NCI-H526 (cell line): ENCODE measurements around the gene ZNF335.

Experiments
- DNase-seq, 2 experiments: peaks; one replicate each; lab custom pipeline; 2025; lab: John Stamatoyannopoulos, UW

ZNF335 gene

DNA sequence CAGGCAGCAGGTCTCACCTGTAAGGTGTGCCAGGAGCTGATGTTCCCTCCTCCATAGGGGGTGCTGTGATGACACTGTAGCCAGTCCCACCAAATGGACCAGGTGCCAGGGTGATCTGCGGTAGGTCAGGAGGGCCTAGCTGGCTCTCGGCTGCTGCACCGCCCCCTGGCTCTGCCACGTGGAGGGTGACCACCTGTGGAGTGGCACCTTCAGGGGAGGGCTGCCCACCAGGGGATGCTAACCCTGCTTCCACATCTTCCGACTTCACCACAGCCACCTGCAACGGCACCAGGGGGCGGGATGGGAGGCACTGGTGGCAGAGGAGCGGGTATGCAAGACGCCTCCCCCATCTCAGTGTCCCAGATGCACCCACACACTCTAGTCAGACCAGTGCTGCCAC, 18.3 kb downstream of the ZNF335 start:
- no peak for DNase-seq

DNA sequence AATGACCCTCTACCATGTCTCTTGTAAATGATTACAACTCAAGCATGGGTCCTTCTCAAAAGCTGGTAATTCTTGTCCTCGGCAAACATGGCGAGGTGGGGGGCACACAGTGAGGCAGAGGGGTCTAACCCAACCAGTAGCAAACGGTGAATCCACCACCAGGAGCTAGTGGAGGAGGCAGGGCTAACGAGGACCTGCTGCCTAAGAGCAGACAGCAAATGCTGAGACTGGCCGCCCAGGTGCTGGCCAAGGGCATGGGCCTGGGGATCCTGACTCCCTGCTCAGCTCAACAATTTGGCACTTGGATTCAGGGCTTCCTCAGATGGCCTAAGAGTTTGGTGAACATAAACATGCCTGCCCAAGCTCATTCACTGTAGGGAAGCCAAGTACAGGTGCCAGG, 19.1 kb downstream of the ZNF335 start:
- DNase-seq: no peak

DNA sequence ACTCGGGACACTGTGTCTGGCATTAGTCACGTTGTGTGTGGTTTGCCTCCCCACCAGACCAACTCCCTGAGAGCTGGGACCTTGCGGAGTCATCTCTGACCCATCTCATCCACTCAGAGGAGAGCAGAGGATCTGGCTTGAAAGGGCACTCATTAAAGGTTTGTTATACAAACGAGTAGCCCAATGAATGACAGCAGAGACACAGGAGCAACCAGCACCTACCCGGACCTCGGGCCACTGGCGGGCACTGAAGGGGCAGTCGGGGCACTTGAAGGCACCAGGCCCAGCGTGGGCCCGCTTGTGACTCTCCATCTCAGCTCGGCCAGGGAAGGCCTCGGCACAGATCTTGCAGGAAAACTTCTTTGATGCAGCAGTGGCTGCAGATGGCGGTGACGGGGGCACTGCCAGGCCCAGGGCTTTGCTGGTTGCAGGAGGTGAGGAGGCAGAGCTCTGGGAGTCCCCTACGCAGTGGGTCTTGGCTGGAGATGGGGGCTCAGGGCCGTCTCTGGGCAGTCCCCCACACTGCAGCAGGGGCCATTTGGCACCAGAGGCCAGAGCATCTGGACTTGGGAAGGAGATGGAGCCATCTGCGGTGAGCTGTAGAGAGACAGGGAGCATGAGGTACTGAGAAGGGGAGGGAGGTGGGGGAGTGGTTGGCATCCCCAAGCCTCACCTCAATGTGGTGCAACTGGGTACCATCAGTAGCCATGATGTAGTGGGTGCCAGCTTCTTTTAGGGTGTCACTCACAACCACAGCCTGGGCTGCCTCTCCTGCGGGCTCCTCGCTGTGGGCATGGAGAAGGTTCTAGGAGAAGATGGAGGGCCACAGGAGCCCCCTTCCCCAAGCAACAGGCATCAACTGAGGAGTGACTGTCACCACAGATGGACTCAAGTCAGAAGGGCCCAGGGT, 19.8 kb downstream of the ZNF335 start:
- DNase-seq: no peak

DNA sequence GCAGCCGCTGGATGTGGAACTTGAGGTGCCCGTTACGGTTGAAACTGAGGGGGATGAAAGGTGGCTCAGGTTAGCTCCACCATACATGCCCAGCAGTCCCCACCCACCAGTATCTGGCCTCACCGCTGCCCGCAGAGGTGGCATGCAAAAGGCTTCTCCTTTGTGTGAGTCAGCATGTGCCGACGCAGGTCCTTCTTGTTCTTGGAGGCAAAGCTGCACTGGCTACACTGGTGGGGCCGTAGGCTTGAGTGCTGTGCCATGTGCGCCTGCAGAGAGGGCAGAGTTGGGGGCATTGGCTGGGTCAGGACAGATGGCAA, 21.7 kb downstream of the ZNF335 start:
- DNase-seq: no peak

DNA sequence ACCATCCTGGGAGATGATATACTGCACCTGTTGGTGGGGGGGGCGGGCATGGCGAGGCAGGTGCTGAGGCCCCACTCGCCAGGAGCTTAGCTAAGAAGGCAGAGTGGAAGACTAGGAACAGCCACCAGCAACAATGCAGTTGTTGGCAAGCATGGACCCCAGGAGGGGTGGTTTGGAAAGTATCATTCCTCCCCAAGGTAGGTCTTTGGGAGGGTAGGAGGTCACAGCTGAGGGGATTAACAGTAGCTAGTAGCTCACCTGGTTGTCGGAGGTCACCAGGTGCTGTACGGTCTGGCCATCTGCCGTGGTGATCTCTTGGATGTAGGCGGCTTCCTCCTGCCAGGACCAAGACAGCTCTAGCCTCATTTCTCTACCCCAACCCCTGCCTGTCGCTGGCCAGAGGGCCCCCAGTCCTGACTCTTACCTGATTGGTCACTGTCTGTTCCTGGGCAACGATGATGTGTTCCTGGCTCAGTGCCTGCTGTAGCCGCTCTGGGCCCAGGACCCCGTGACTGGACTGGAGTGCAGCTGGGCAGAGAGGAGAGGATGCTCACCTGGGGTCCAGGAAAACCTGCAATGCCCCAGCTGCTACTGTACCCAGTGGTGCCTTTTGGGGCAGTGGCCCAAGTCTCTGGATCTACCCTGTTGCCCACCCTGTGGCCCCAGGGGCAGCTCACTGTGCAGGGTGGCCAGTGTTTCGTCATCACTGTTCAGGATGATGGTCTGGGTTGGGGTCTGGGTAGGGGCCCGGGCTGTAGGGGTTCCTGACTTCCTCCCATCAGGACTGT, 22.3 kb downstream of the ZNF335 start:
- DNase-seq: no peak

DNA sequence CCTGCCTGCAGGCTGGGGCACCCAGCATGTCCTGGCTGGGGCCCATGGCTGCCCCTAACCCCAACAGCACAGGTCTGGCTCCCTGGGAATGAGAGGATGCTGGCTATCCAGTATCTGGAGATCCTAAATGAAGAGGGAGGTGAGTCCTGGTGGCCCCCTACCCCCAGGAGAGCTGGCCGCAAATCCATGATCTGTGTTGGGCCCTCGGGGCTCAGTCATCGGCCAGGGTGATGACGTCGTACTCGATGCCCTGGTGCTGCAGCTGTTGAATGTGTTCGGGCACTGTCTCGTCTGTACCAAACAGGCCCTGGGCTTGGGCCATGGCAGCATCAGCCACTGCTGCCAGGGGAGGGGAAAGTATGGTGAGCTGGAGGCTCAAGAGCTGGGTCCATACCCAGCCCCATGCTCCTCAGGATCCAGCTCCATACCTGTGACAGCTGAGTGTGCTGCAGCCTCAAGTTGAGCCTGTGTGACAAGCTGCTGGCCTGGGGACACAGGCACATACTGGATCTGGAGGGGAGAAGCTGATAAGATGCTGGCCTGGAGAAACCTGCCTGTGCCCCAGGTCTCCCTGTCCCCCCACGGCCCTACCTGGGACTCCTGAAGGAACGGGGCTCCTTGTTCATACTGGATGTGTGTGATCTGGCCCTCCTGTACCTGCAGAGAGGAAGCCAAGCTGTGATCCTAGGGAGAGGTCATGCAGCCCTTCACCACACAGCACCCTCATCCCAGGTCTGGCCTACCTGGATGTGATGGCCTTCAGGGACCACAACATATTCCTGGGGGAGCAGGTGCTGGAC, 23.1 kb downstream of the ZNF335 start:
- DNase-seq: no peak

DNA sequence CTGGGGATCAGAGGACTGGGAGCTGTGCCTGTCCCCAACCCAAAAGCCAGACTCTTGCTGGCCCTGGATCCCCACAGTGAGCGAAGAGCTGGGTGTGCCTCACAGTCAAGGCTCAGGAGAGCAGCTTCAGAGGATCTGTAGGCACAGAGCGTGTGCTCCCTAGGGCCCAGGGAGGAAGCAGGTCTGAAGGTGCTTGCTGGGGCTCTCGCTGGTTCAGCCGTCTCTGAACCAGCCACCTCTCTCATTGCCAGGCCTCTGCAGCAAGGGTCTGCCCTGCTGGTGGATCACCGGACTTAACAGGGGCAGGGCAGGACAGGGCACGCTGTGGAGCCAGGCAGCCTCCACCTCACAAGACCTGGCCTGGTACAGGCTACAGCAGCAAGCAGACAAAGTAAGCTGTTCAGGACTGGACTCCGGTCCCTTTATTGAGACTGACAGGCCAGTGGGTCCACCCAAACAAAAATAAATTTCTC, 23.7 kb downstream of the ZNF335 start:
- DNase-seq: no peak

DNA sequence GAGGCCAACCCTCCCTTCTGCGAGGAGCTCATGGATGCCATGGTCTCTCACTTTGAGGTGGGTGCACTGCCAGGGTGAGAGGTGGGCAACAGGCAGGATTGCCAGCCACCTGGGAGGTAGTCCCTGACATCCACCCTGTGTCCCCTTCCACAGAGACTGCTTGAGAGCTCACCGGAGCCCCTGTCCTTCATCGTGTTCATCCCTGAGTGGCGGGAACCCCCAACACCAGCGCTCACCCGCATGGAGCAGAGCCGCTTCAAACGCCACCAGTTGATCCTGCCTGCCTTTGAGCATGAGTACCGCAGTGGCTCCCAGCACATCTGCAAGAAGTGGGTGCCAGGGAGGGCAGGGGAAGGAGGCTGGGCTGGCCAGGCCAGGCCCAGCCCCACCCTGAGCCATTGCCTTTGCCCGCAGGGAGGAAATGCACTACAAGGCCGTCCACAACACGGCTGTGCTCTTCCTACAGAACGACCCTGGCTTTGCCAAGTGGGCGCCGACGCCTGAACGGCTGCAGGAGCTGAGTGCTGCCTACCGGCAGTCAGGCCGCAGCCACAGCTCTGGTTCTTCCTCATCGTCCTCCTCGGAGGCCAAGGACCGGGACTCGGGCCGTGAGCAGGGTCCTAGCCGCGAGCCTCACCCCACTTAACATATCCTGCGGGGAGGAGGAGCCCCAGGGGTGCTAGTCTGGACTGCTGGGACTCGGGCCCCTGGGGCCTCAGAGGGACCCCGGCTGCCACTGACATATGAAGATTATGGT, 24.7 kb downstream of the ZNF335 start:
- DNase-seq: no peak

DNA sequence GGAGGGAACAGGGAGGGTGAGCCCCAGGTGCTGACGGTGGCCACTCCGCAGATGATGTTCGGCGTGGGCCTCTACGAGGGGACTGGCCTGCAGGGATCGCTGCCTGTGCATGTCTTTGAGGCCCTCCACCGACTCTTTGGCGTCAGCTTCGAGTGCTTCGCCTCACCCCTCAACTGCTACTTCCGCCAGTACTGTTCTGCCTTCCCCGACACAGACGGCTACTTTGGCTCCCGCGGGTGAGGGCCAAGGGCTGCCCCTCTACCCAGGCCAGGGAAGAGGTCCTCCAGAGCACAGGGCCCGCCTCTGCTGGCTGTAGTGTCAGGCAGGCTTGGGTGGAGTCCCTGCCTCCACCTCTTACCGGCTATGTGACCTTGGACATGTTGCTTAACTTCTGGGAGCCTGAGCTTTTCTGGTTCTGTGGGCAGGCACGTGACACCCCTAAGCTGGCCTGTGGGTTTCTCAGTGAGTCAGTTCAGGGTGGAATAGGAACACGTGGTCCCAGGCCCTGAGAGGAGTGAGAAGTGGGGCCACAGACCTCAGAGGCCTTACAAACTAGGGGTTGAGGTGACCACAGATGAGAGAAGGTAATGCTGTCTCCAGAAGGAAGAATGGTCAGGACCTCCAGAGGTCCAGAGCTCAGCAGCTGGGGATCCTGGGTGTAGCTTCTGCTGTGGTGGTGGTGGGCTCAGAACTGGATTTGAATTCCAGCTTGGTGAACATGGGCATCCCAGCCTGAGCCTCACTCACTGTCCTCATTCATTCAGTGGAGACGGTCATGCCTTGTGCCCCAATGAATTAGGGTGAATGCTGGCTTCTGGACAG, 25.6 kb downstream of the ZNF335 start:
- no peak for DNase-seq

DNA sequence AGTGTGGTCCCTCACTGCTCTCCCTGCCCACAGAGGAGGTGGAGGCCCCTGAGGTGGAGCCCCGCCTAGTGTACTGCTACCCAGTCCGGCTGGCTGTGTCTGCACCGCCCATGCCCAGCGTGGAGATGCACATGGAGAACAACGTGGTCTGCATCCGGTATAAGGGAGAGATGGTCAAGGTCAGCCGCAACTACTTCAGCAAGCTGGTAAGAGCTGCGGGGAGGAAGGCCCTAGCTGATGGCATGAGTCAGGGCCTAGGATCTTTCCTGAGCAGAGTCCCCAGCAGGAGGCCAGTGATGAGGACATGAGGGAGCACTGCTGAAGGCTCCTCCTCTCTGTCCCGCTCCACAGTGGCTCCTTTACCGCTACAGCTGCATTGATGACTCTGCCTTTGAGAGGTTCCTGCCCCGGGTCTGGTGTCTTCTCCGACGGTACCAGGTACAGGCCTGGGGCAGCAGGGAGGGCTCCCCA, 26.3 kb downstream of the ZNF335 start:
- no peak for DNase-seq

DNA sequence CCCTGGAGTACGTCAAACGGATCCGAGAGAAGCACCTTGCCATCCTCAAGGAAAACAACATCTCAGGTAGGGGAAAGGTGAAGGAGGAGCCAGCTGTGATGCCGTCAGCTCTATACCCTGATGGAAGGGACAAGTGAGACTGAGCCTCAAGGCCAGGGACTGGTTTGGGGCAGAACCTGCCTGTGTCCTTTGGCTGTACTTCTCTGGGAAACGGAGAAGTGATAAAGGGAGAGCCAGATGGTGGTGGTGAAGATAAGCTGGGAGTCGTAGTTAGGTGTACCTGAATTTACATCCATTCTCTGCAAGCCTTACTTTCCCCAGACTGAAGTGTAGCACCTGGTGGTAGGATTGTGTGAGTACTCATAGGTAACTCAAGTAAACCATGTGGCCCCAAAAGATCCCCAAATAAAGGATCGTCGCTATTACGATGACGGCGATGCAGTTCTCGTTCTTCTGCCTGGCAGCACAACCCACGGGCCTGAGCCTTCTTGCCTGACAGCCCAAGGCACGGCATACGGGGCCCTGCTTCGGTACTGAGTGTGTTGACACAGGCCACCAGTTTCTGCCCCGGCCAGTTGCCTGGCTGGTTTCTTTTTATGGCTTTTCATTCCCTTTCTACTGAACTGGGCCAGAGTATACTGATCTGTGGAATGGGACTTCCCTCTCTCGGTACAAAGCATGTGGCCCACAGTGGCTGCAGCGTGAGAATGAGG, 26.9 kb downstream of the ZNF335 start:
- DNase-seq: no peak

DNA sequence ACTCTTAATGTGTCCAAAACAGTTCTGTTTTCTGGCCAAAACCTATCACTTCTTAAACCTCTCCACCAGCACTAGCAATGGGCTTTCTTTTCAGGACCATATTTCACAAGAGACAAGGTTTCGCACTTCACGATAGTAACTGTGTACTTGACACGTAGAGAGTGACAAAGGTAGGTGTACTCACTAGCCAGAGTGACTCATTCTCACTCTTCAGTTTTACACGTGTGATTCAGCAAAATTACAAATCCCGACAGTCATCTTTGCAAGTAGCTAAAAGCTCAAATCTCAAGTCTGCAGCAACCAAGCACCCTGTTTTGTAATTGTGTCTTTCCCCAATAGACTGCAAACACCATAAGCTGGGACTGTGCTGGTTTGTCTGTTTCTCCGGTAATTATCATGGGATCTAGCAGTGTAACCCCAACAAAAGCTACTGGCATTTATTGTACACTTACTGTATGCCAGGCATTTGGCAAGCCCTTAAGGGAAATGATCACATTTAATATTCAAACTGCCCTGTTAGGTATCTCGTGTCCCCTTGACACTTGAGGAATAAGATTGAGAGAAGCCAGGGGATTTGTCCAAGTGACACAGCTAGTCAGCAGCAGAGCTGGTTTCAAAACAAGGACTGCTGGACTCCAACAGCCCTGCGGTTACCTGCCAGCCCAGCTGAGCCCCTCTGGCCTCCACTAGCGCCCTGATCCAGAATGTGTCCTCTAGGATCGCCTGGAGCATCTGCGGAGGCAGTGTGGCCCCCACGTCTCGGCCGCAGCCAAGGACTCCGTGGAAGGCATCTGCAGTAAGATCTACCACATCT, 27.6 kb downstream of the ZNF335 start:
- DNase-seq: no peak

DNA sequence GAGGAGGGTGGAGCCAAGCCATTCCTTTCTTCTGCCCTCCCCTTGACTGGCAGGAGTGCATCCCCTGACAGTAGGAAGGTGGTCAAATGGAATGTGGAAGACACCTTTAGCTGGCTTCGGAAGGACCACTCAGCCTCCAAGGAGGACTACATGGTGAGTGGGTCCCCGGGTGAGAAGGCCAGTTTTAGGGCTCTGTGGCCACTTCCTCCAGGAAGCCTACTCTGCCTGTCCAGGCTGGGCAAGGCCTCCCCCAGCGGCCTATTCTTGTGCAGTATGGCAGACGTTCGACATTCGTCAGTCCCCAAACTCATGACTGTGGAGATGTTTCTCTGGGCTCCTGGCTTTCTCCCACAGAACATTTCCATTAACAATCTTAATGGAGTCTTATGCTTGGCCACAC, 28.4 kb downstream of the ZNF335 start:
- no peak for DNase-seq

DNA sequence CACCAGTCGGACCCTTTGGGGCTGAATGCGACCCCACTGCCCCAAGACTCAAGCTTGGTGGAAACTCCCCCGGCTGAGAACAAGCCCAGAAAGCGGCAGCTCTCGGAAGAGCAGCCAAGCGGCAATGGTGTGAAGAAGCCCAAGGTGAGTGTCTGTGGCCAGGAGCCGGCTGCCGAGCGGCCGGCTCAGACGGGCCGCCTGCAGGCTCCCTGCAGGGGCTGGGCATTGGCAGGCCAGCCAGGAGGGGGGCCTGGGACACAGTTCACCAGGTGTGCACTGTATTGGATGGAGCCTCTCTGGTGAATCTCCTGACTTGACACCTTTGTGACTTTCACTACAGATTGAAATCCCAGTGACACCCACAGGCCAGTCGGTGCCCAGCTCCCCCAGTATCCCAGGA, 31.5 kb downstream of the ZNF335 start:
- DNase-seq: no peak

DNA sequence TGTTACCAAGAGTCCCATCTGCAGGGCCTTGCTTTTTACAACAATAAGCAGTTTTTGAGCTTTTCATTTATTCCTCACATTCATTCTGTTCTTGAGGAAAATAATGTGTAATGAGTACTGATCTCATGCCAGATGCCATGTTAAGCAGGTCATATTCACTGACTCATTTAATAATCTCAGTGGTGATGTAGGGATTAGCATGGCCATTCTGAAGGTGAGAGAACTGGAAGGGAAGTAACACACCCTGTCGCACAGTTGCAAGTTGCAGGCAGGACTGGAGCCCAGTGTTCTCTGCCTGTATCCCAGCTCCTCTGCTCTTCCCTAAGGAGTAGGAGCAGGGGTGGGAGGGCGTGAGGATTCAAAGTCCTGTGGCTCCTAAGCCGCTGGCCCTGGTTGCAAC, 31.9 kb downstream of the ZNF335 start:
- no peak for DNase-seq

DNA sequence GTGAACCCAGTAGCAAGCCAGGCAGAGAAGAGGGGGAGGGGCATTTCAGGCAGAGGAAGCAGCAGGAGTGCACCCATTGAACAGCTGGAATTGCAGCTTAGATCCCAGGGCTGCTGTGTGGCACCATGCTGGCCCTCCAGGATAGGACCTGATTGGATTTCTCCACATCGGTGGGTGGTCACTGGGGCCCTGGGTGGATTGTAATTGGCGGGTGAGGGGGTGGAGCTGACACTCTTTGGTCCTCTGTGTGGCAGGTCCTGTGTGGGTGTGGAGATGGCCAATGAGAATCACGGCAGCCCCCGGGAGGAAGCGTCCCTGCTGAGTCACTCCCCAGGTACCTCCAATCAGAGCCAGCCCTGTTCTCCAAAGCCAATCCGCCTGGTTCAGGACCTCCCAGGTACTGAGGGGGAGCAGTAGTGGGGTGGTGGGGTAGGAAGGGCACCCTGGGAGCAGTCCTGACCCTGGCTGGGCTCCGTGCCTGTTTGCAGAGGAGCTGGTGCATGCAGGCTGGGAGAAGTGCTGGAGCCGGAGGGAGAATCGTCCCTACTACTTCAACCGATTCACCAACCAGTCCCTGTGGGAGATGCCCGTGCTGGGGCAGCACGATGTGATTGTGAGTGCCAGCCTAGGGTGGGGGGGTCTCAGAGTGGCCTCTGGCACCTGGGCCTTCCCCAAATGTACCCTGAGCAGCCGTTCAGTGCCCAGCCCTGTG, 33.1 kb downstream of the ZNF335 start:
- DNase-seq: no peak

DNA sequence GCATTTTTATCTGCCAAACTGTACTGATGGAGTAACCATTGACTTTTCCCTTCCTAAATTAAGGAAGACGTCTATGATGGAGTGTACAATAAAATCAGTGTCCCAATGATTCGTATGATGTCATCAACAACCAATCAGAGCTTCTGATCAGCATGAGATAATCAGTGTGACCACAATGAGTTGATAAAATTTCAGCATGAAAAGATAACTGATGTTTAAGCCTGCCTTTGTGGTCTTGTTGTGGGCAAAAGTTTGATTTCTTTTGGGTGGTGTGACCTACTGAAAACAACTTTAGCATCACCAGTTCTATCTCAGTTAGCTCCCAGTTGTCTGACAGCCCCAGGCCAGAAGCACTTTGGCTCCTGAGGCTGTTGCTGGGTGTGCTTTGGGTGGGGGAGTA, 34.2 kb downstream of the ZNF335 start:
- DNase-seq: no peak

DNA sequence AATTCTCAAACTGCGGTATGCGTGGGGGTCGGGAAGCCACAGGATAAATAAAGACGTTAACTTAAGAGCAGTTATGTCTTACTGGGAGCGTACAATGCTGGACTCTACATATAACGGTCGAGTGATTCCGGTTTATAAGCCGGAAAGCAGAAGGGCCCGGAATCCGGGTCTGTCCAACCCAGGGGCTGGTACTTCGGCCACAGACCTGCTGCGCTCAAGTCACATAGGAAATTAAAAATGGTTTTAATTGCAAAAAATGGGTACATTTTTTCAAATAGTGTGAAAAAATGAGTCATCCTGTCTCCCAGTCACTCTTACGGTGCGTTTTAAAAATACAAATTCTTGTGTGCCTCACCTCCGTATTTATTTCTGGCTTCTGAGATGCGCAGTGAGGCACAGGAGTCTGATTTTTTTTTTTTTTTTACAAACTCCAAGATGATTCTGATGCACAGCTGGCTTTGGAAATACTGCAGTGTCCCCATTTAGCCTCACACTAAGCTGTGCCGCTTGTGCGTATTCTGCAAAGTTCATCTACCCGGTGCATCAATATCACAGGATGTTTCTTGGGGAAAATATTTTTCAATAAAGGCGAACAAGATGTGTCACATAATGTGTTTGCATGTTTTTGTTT, 36.5 kb downstream of the ZNF335 start:
- no peak for DNase-seq
